GM06990 (cell line): ENCODE measurements around the gene CELF2.

ENCODE experiments used
- DNase-seq: peaks from one replicate; pipeline ENCODE4 v3.0.0-alpha.2; 2011; ENCODE audit not compliant: insufficient read length; ENCODE audit errors: extremely low read depth
- H3K27me3 ChIP-seq: replicated peaks from 2 replicates; pipeline ENCODE4 v1.6.0; 2011; ENCODE audit warnings: low read length; ENCODE audit not compliant: control insufficient read depth, insufficient read depth
- H3K36me3 ChIP-seq: 2 replicates; pipeline ENCODE4 v1.5.1; 2011; ENCODE audit warnings: low read length; ENCODE audit not compliant: control insufficient read depth, insufficient read depth
- H3K4me3 ChIP-seq: replicated peaks from 2 replicates; pipeline ENCODE4 v1.5.1; 2011; ENCODE audit warnings: low read depth, mild to moderate bottlenecking, control low read depth, low read length
- CTCF ChIP-seq: IDR thresholded peaks from 2 replicates; pipeline ENCODE4 v1.5.1; 2011; ENCODE audit warnings: low read length, control low read depth, mild to moderate bottlenecking, inconsistent platforms; ENCODE audit not compliant: insufficient read depth, poor library complexity, severe bottlenecking

CELF2 gene

GRCh38 chr10:11096422-11096821, 78.8 kb downstream of the CELF2 start:
- no peak overlapping the region for H3K4me3 ChIP-seq
- no peaks in the 10 kb centered on the region for H3K27me3 ChIP-seq
- DNase-seq: no peak
- no peaks in the 10 kb centered on the region for H3K36me3 ChIP-seq
- TF ChIP-seq CTCF: no peak

- peak; percentile 27 for DNase-seq
- H3K4me3 ChIP-seq: no peak overlapping the region
- H3K27me3 ChIP-seq: no peaks in the 10 kb centered on the region
- TF ChIP-seq CTCF: no peak
- no peaks in the 10 kb centered on the region for H3K36me3 ChIP-seq
Measured at GRCh38 chr10:11097686-11098085, 80.0 kb downstream of the CELF2 start.

- TF ChIP-seq CTCF: no peak
- DNase-seq: no peak
Measured at GRCh38 chr10:11098666-11099065, 81.0 kb downstream of the CELF2 start.

GRCh38 chr10:11104772-11105675, 87.4 kb downstream of the CELF2 start:
- Histone ChIP-seq H3K4me3 (no peak overlapping the region), H3K36me3 (no peaks in the 10 kb centered on the region), H3K27me3 (no peaks in the 10 kb centered on the region)
- DNase-seq: no peak
- TF ChIP-seq CTCF: peak; percentile 33

More at GRCh38 chr10:11098666-11099065, 81.0 kb downstream of the CELF2 start:
- H3K36me3 ChIP-seq: no peaks in the 10 kb centered on the region
- H3K27me3 ChIP-seq: no peaks in the 10 kb centered on the region
- no peak overlapping the region for H3K4me3 ChIP-seq

- no peak overlapping the region for H3K4me3 ChIP-seq
- DNase-seq: no peak
- no peaks in the 10 kb centered on the region for H3K36me3 ChIP-seq
- H3K27me3 ChIP-seq: no peaks in the 10 kb centered on the region
- TF ChIP-seq CTCF: no peak
Measured at GRCh38 chr10:11105676-11106004, 88.0 kb downstream of the CELF2 start.
